Type B pancreatic cell (in vitro differentiated cells): Measurements from ENCODE around the gene FBN1. TPM values are rescaled to one million over a fixed set of nuclear protein-coding genes. Genes with fewer than 3 reads are reported as not detected.

Source experiments
- DNase-seq: peaks from one replicate; pipeline ENCODE4 v3.0.0; 2021; ENCODE audit warnings: mixed read lengths; ENCODE audit not compliant: unreplicated experiment; ENCODE audit errors: extremely low spot score
- H3K27ac Mint-ChIP-seq: 2 replicates; pipeline ENCODE4 v1.8.0; 2021; ENCODE audit warnings: mild to moderate bottlenecking, mixed read lengths
- H3K27me3 Mint-ChIP-seq: 2 replicates; pipeline ENCODE4 v1.8.0; 2021; ENCODE audit warnings: mixed read lengths
- H3K36me3 Mint-ChIP-seq: 2 replicates; pipeline ENCODE4 v1.8.0; 2021; ENCODE audit warnings: mixed read lengths
- H3K4me1 Mint-ChIP-seq: one replicate; pipeline ENCODE4 v1.8.0; 2021; ENCODE audit warnings: mixed read lengths; ENCODE audit not compliant: unreplicated experiment
- H3K4me3 Mint-ChIP-seq: 2 replicates; pipeline ENCODE4 v1.8.0; 2021; ENCODE audit warnings: mild to moderate bottlenecking, mixed read lengths
- H3K9me3 Mint-ChIP-seq: 2 replicates; pipeline ENCODE4 v1.8.0; 2021; ENCODE audit warnings: mixed read lengths
- total RNA-seq: library from RNA; stranded (reverse); gene quantifications from 2 replicates; pipeline ENCODE4 v1.2.1, GENCODE V29; 2021; ENCODE audit warnings: low replicate concordance
- TF ChIP-seq, protein P1 (sequence below): fragments of 200-600 bp; sonication (generic); conservative IDR thresholded peaks from 2 replicates; pipeline ENCODE4 v1.5.0; 2021; ENCODE audit warnings: antibody characterized with exemption, mild to moderate bottlenecking

FBN1 gene
- total RNA-seq, 1 donor from 2014 or later: 58.4 TPM

DNA sequence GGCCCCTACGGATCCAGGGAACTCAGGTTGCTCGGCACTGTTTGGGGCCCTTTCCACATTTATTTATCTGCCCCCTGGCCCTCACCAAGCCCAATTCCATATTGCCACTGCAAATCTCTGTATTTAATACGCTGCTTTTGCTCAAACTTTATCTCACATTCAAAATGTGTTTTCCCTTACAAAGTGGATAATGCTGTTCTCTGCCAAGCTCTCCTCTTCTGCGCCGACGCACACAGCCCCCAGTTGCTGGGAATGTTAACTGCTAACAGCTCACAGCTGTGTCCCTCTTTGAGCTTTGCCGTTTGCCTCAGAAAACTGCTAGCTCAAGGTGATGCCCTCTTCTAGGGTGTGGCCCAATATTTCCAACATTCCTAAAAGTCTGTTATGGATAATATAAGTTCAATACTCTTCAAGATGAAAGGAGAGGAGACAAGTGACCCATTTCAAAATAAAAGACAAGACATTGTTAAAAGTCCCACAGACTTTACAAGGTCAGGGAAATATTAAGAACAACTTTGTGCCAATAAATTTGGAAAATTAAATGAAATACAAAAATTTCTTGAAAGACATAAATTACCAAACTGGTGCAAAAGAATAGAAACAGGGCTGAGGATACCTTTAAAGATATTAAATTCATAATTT lies 12.6 kb upstream of the FBN1 start:
- Mint-ChIP-seq H3K27ac (no peak overlapping the region), H3K9me3 (no peaks in the 10 kb centered on the region), H3K4me1 (peaks cover 7% of the 10 kb centered on the region), H3K27me3 (peaks cover 9% of the 10 kb centered on the region), H3K36me3 (no peaks in the 10 kb centered on the region), H3K4me3 (no peak overlapping the region)
- TF ChIP-seq, protein P1, sequence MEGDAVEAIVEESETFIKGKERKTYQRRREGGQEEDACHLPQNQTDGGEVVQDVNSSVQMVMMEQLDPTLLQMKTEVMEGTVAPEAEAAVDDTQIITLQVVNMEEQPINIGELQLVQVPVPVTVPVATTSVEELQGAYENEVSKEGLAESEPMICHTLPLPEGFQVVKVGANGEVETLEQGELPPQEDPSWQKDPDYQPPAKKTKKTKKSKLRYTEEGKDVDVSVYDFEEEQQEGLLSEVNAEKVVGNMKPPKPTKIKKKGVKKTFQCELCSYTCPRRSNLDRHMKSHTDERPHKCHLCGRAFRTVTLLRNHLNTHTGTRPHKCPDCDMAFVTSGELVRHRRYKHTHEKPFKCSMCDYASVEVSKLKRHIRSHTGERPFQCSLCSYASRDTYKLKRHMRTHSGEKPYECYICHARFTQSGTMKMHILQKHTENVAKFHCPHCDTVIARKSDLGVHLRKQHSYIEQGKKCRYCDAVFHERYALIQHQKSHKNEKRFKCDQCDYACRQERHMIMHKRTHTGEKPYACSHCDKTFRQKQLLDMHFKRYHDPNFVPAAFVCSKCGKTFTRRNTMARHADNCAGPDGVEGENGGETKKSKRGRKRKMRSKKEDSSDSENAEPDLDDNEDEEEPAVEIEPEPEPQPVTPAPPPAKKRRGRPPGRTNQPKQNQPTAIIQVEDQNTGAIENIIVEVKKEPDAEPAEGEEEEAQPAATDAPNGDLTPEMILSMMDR: no peak
- DNase-seq: no peak

DNA sequence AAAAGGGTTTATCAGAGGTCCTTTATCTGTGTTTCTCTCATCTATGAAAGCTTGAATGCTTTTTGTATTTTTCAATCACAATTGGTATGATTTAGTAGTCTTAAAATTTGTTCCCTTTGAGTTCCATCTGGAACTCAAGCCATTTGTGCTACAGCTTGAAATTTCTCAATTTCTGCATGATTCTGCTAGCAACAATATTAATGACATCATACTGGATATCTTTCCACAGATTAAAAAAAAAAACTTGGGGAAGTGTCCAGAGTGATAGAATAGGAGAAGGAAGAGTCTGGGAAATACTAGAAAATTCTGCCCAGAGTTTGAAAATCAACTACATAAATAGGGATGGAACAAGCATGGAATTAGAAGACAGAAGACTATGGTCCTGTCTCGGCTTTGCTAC lies 9.3 kb upstream of the FBN1 start:
- TF ChIP-seq, protein P1: no peak
- H3K27me3 Mint-ChIP-seq: peaks cover 14% of the 10 kb centered on the region
- H3K36me3 Mint-ChIP-seq: no peaks in the 10 kb centered on the region
- H3K9me3 Mint-ChIP-seq: no peaks in the 10 kb centered on the region
- no peak for DNase-seq
- peaks cover 12% of the 10 kb centered on the region for H3K4me1 Mint-ChIP-seq
- H3K4me3 Mint-ChIP-seq: no peak overlapping the region
- no peak overlapping the region for H3K27ac Mint-ChIP-seq

DNA sequence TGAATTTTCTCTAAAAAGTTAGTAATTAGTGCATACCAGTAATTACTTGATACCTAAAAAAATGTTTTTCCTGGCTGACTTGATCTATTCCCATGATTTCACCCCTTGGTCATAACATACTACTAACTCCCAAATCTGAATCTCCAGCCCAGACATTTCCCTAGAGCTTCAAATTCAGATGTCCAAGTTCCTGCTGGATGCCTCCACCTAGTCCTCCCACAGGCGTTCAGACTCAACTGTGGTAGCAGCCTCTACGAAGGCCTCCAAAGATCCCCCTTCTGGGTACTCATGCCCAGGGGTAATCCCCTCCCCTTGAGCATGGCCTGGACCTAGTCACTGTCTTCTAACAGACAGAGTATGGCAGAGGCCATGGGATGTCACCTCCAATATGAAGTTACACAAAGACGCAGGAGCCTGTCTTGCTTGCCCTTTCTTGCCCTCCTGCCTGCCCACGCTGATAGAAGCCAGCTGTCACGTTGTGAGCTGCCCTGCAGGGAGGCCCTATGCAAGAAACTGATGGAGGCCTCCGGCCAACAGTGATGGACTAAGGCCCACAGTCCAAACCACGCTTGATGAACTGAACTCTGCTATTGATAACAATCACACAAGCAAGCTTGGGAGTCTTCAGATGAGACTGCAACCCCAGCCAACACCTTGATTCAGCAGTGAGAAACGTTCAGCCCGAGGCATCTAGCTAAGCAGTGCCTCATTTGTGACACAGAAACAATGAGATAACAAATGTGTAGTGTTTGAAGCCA lies 8.6 kb upstream of the FBN1 start:
- Mint-ChIP-seq H3K27ac (no peak overlapping the region), H3K4me1 (peaks cover 12% of the 10 kb centered on the region), H3K4me3 (no peak overlapping the region), H3K9me3 (no peaks in the 10 kb centered on the region), H3K36me3 (no peaks in the 10 kb centered on the region), H3K27me3 (peaks cover 14% of the 10 kb centered on the region)
- TF ChIP-seq, protein P1: no peak
- no peak for DNase-seq

DNA sequence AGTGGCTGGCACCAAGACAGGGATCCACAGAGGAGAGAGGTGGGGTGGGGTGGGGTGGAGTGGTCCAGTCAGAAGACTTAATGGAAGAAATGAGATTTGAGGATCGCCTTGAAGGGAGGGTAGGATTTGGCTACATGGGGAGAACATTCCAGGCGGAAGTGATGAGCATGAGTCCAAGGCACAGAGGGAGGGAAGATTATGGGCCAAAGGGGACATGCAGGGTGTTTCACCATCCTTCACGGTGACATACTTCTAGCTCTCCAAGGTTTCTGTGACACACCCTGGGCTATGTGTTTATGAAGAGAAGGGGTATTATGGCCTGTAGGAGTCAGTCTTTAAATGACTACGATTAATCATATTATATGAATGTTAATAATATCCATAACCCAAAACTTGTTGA lies 7.7 kb upstream of the FBN1 start:
- no peak for DNase-seq
- TF ChIP-seq, protein P1: no peak
- Mint-ChIP-seq H3K4me3 (no peak overlapping the region), H3K4me1 (peaks cover 12% of the 10 kb centered on the region), H3K27me3 (peaks cover 20% of the 10 kb centered on the region), H3K36me3 (no peaks in the 10 kb centered on the region), H3K9me3 (no peaks in the 10 kb centered on the region), H3K27ac (no peak overlapping the region)

DNA sequence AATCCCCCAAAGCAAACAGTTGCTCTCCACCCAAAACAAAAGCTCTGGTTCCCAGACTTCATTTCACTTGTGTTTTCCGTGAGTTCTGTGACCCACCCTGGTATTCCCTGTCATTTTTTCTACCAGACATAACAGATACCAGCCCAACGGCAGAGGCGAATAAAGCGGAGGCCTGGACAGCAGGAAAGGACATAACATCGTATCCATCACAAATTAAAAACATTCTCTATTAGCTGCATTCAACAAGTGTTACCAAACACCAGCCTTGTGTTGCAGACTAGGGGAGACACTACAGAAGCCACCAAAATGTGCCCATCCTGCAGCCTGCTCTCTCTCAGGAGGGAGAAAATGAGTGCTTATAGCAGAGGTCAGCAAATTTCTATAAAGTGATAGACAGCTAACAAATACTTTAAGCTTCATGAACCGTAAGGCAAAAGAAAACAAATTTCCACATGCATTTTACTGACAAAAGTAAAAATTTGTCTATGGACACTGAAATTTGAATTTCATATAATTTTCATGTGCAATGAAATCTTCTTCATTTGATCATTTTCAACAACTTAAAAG lies 7.1 kb upstream of the FBN1 start:
- Mint-ChIP-seq H3K36me3 (no peaks in the 10 kb centered on the region), H3K4me3 (no peak overlapping the region), H3K27me3 (peaks cover 24% of the 10 kb centered on the region), H3K9me3 (no peaks in the 10 kb centered on the region), H3K4me1 (peaks cover 12% of the 10 kb centered on the region), H3K27ac (no peak overlapping the region)
- TF ChIP-seq, protein P1: no peak
- no peak for DNase-seq
